Right atrium auricular region (tissue), 2 donors: ENCODE results near the gene RGS12. TPM values are rescaled to one million over a fixed set of nuclear protein-coding genes. Genes with fewer than 3 reads are reported as not detected.

Source experiments
- DNase-seq: peaks from one replicate; pipeline ENCODE4 v3.0.0-alpha.2; 2019; ENCODE audit warnings: low spot score
- H3K27ac ChIP-seq, 2 donors: fragments of 200-600 bp; sonication (generic); 1 replicate in 1 of 2; 2 replicates in 1 of 2; pipeline ENCODE4 v1.5.1; 2016 to 2019
- H3K27me3 ChIP-seq, 2 donors: fragments of 200-600 bp; sonication (generic); one replicate each; pipeline versions ENCODE4 v1.5.1 to v1.6.0; 2017 to 2019
- H3K36me3 ChIP-seq: fragments of 200-600 bp; sonication (generic); one replicate; pipeline ENCODE4 v1.5.1; 2016
- H3K4me1 ChIP-seq, 2 donors: fragments of 200-600 bp; sonication (generic); one replicate each; pipeline versions ENCODE4 v1.5.1 to v1.6.0; 2017 to 2019
- H3K4me3 ChIP-seq, 2 donors: fragments of 200-600 bp; sonication (generic); 1 replicate in 1 of 2; 2 replicates in 1 of 2; pipeline ENCODE4 v1.5.1; 2017 to 2019; ENCODE audit warnings: mild to moderate bottlenecking in 1 of 2, moderate library complexity in 1 of 2
- H3K9me3 ChIP-seq, 2 donors: fragments of 200-600 bp; sonication (generic); one replicate each; pipeline ENCODE4 v1.5.1; 2019
- total RNA-seq, 2 donors: library from RNA; depleted of rRNA; stranded (reverse); fragments of >200 nt; gene quantifications; one replicate each; pipeline ENCODE4 v1.1.0, GENCODE V29; 2016
- TF ChIP-seq, protein P1 (sequence below), 2 donors: fragments of 200-600 bp; sonication (generic); IDR thresholded peaks; one replicate each; pipeline ENCODE4 v1.5.1; 2019; ENCODE audit warnings: antibody characterized with exemption in 2 of 2

Gene RGS12
- total RNA-seq, 2 donors from 2014 or later, result 7.0 to 9.9 TPM

DNA sequence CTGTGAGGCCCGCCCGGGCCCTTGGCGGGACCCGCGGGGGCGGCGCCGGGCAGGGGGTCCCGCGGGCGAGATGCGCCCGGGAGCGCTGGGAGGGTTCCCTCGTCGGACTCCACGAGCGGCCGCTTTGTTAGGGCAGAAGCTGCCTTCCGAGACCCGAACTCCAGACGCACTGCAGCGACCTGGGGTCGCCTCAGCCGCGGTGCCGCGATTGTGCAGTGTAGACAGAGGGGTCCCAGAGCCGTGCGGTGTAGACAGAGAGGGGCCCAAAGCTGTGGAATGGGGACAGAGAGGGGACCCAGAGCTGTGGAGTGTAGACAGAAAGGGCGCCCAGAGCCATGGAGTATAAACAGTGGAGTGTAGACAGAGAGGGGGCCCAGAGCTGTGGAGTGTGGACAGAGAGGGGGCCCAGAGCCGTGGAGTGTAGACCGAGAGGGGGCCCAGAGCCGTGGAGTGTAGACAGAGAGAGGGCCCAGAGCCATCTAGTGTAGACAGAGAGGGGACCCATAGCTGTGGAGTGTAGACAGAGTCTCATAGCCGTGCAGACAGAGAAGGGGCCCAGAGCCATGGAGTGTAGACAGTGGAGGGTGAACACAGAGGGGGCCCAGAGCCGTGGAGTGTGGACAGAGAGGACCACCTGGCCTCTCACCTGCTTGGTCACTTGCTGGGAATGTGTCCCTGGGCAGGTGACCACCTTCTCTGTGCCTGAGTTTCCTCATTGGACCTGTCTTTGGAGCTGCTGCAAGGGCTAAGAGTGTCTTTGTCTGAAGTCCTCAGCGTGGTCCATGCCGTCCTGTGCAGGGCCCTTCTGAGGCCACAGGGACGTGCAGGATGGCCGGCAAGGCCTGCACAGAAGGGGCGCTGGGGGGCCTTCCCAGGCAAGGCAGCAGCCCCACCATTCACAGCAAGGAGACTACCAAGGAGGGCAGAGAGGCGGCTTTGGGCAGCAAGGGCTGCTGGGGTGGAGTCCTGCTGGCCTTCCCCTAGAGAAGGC, 875 bp downstream of the RGS12 start:
- Histone ChIP-seq H3K36me3 (no peaks in the 10 kb centered on the region), H3K9me3 (no peaks in the 10 kb centered on the region), H3K27ac (peak overlapping the region; percentile 78 to 80), H3K4me3 (peak overlapping the region; percentile 76 to 85), H3K4me1 (peaks cover 0 to 23% of the 10 kb centered on the region in 2 donors), H3K27me3 (no peaks in the 10 kb centered on the region)
- TF ChIP-seq, protein P1, sequence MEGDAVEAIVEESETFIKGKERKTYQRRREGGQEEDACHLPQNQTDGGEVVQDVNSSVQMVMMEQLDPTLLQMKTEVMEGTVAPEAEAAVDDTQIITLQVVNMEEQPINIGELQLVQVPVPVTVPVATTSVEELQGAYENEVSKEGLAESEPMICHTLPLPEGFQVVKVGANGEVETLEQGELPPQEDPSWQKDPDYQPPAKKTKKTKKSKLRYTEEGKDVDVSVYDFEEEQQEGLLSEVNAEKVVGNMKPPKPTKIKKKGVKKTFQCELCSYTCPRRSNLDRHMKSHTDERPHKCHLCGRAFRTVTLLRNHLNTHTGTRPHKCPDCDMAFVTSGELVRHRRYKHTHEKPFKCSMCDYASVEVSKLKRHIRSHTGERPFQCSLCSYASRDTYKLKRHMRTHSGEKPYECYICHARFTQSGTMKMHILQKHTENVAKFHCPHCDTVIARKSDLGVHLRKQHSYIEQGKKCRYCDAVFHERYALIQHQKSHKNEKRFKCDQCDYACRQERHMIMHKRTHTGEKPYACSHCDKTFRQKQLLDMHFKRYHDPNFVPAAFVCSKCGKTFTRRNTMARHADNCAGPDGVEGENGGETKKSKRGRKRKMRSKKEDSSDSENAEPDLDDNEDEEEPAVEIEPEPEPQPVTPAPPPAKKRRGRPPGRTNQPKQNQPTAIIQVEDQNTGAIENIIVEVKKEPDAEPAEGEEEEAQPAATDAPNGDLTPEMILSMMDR (IDR thresholded peaks at IDR 0.05), result no peak
- DNase-seq, result no peak

DNA sequence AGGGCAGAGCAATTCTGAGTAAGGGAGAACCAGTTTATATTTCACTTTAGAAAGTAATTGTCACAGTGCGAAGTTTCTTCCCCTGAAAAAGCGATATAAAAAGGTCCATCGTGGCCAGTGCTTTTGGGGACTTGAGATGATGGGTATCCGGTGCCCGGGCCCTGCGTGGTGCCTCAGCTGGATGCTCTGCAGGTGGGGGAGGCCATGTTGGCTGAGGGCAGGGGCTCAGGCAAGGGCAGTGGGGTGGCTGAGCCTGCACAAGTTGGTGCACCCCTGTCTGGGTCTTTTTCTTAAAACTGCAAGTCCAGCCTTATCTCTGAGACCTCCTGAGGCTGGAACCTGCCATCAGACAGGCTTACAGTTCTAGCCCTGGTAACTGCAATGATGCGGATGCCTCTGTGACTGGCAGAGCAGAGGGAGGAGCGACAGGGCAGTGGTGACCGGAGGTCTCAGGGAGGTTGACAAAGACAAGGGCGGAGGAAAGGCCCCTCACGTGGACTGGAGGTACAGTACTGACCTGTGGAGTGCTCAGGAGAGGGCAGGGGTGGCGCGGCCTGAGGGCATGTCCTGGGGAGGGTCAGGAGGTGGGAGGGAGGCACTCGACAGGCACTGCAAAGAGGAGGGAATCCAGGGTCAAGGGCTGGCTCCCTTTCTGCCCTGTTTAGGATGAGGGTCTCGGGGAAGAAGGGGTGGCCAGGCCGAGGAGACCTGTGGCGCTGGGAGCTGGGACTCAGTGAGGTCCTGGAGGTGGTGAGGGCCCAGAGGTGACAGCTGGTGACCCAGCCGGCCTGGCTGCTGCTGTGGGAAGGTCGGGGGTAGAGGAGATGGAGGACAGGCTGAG, 1.8 kb downstream of the RGS12 start:
- H3K4me3 ChIP-seq, result no peak overlapping the region
- TF ChIP-seq, protein P1 (IDR thresholded peaks at IDR 0.05), result no peak
- peaks cover 0 to 27% of the 10 kb centered on the region in 2 donors for H3K4me1 ChIP-seq
- no peaks in the 10 kb centered on the region for H3K27me3 ChIP-seq
- peak overlapping the region; percentile 17 to 80 for H3K27ac ChIP-seq
- DNase-seq, result no peak
- no peaks in the 10 kb centered on the region for H3K9me3 ChIP-seq
- H3K36me3 ChIP-seq, result no peaks in the 10 kb centered on the region

DNA sequence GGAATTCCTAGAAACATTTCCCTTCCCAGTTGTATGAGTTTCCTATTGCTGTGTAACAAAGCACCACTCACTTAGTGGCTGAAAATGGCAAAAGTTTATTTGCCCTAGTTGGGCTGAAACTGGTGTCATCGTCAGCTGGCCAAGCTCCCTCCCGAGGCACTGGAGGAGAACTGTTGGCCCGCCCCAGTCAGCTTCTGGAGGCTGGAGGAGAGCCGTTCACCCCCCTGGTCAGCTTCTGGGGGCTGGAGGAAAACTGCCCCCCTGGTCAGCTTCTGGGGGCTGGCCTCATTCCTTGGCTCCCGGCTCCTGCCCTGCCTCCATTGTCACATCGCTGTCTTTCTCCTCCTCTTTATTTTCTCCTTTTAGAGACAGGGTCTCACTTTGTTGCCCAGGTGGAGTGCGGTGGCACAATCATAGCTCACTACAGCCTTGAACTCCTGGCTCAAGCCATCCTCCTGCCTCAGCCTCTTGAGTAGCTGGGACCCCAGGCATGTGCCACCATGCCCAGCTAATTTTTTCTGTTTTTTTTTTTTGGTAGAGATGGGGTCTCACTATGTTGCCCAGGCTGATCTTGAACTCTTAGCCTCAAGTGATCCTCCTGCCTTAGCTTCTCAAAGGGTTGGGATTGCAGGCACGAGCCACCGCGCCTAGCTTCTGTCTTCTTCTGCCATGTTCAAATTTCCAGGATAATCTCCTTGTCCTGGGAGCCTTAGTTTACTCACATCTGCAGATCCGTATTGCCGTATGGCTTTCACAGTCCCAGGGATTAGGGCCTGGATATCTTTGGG, 3.2 kb downstream of the RGS12 start:
- Histone ChIP-seq H3K4me3 (no peak overlapping the region), H3K27me3 (no peaks in the 10 kb centered on the region), H3K36me3 (no peaks in the 10 kb centered on the region), H3K27ac (no peak overlapping the region), H3K4me1 (peaks cover 0 to 32% of the 10 kb centered on the region in 2 donors), H3K9me3 (no peaks in the 10 kb centered on the region)
- TF ChIP-seq, protein P1 (IDR thresholded peaks at IDR 0.05), result no peak
- no peak for DNase-seq

DNA sequence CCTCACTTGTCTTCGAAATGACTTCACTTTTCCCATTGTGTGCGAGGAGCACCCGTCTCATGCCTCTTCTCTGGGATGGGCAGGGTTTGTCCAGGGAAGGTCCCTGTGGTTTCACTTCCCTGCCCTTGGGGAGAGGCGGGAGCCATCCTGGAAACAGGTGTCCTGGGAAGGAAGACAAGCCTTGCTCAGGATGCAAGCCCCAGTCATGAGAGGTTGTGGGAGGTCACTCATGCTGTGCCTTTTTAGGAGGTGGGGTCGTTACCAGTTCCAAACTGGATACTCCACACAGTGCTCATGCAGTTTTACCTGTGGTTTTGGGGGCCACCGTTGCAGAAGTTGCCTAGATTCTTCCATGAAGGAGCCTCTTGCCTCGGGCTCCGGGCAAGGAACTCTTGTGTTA, 3.8 kb downstream of the RGS12 start:
- Histone ChIP-seq H3K9me3 (no peaks in the 10 kb centered on the region), H3K4me3 (no peak overlapping the region), H3K4me1 (peaks cover 0 to 26% of the 10 kb centered on the region in 2 donors), H3K36me3 (no peaks in the 10 kb centered on the region), H3K27ac (no peak overlapping the region), H3K27me3 (no peaks in the 10 kb centered on the region)
- DNase-seq, result no peak
- TF ChIP-seq, protein P1 (IDR thresholded peaks at IDR 0.05), result no peak
